GM20431 (cell line): Measurements from ENCODE around the gene TXNL4A.

Experiments
- in situ Hi-C: fragments of 300-500 bp; cut with MseI, MboI; formaldehyde crosslinking; loops from one replicate; pipeline ENCODE4 v1.15.0; 2020; ENCODE audit warnings: low sequenced_read_pairs; ENCODE audit not compliant: unreplicated experiment

TXNL4A gene

GRCh38 chr18:79924814-79925731, 63.3 kb downstream of the TXNL4A start:
- in situ Hi-C loops: no loop called here

GRCh38 chr18:79923896-79924585, 64.3 kb downstream of the TXNL4A start:
- in situ Hi-C loops: no loop called here

GRCh38 chr18:79922971-79923411, 65.4 kb downstream of the TXNL4A start:
- in situ Hi-C loops: no loop called here

DNA sequence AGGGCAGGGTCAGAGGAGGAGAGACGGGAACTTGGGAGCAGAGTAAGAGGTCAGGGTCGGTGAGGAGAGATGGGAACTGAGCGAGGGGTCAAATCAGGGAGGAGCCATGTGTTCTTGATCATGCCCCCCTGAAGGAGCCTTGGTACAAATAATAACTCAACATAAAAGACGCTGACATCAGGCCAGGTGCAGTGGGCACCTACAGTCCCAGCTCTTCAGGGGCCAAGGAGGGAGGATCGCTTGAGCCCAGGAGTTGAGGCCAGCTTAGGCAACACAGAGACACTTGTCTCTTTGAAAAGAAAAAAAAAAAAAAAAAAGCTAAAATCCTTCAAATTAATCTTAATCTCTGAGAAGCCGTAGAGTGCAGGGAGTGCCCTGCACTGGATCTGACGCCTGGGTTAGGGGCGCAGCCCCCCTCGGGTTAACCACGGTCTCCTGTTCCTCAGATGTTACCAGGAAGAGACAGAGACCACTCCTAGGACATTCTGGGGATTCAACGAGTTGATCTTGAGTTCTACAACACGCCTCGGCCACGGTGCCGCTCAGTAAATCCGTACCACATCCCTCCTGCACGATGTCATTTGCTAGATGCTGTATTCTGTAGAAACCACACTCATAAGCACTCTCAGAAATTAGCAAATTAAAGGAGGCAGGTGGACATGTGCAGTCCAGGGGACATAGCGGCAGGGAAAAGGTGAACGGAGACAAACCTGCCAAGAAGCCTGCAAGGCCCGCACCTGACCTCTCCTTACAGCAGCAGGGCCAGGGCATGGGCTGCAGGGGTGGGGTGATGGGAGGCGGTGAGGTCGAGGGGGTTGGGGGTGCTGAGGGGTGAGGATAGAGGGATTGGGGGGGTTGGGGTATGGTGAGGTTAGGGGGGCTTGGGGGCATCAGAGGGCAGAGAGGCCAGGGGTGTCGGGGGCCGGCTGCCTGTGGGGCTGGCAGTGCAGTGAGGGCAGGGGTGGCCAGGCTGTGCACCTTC, 66.1 kb downstream of the TXNL4A start:
- in situ Hi-C loops: no loop called here
